BLaER1 (cell line): ENCODE results near the gene ATG9B.

Experiments used
- H3K27ac ChIP-seq: shearing (Covaris generic); formaldehyde crosslinking; 2 replicates; pipeline ENCODE4 v1.8.1; 2022
- H3K27me3 ChIP-seq: shearing (Covaris generic); formaldehyde crosslinking; 2 replicates; pipeline ENCODE4 v1.8.1; 2022
- H3K36me3 ChIP-seq: shearing (Covaris generic); formaldehyde crosslinking; 2 replicates; pipeline ENCODE4 v1.8.1; 2022
- H3K4me1 ChIP-seq: shearing (Covaris generic); formaldehyde crosslinking; 2 replicates; pipeline ENCODE4 v1.8.1; 2022
- H3K4me2 ChIP-seq: shearing (Covaris generic); formaldehyde crosslinking; 2 replicates; pipeline ENCODE4 v1.8.1; 2022
- H3K4me3 ChIP-seq: shearing (Covaris generic); formaldehyde crosslinking; 2 replicates; pipeline ENCODE4 v1.8.1; 2022
- H3K9ac ChIP-seq: shearing (Covaris generic); formaldehyde crosslinking; 2 replicates; pipeline ENCODE4 v1.8.1; 2022
- H3K9me3 ChIP-seq: shearing (Covaris generic); formaldehyde crosslinking; 2 replicates; pipeline ENCODE4 v1.8.1; 2022
- H4K20me1 ChIP-seq: shearing (Covaris generic); formaldehyde crosslinking; 2 replicates; pipeline ENCODE4 v1.8.1; 2022
- Cebpa-rat ChIP-seq: shearing (Covaris generic); IDR thresholded peaks from 2 replicates; pipeline ENCODE4 v1.8.1; 2022

The ATG9B gene

DNA sequence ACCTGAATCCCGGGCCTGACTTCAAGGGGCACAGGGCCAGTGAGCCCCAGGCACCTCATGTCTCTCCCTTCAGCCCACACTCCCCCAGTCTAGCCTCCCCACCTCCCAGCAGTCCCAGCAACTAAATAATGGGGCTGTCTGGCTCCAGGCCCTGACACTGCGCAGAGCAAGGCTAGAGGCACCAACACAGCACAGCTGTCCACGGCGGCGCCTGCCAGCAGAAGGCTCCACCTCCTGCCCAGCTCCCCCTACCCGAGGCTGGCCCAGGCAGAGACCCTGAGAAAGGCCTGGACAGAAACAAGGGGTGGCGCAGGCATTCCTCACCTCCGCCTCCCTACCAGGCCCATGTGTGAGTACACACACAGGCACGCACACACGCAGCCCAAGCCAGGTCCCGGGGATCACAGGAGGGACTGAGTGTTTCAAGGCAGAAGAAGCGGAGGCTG lies 52.2 kb downstream of the ATG9B start:
- H3K36me3 ChIP-seq = no peaks in the 10 kb centered on the region
- no peak for TF ChIP-seq Cebpa-rat
- H3K4me1 ChIP-seq = peaks cover 60% of the 10 kb centered on the region
- H3K27me3 ChIP-seq = no peaks in the 10 kb centered on the region; the same call in 1 of the 2 replicates
- H3K4me2 ChIP-seq = peak overlapping the region; percentile 65
- H3K4me3 ChIP-seq = no peak overlapping the region
- H3K9ac ChIP-seq = peak overlapping the region; percentile 58; the same call in 1 of the 2 replicates
- peak overlapping the region; percentile 51 for H3K27ac ChIP-seq
- peaks cover 62% of the 10 kb centered on the region for H4K20me1 ChIP-seq
- no peaks in the 10 kb centered on the region for H3K9me3 ChIP-seq

GRCh38 chr7:150971242-150972022 lies 52.9 kb downstream of the ATG9B start:
- Histone ChIP-seq H3K4me2 (peak overlapping the region; percentile 65), H3K4me1 (peaks cover 55% of the 10 kb centered on the region), H3K36me3 (no peaks in the 10 kb centered on the region)

DNA sequence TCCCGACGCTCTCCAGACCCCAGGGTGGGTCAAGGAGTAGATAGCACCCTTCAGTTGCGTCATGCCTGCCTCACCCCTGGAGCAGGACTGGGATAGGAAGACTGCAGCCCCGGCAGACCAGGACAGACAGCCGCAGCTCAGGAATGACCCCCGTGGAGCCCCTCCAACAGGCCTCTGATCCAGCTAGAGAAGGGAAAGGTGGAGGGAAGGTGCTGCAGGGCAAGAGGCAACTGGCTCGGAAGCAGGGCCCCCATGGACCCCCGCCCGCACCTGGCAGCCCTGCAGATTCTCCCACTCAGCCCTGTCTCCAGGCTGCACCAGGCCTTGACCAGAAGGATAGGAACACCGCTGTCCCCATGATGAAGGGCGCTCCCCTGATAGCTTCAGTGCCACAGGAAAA lies 53.9 kb downstream of the ATG9B start:
- Histone ChIP-seq H3K9me3 (no peaks in the 10 kb centered on the region), H3K36me3 (no peaks in the 10 kb centered on the region), H3K27me3 (no peaks in the 10 kb centered on the region), H3K4me1 (peaks cover 52% of the 10 kb centered on the region), H3K9ac (no peak overlapping the region), H3K4me3 (no peak overlapping the region), H3K27ac (no peak overlapping the region), H4K20me1 (peaks cover 58% of the 10 kb centered on the region), H3K4me2 (no peak overlapping the region)
- TF ChIP-seq Cebpa-rat = no peak

More at GRCh38 chr7:150971242-150972022, 52.9 kb downstream of the ATG9B start:
- Histone ChIP-seq H3K27me3 (no peaks in the 10 kb centered on the region), H3K9ac (peak overlapping the region; percentile 58), H4K20me1 (peaks cover 62% of the 10 kb centered on the region), H3K4me3 (no peak overlapping the region), H3K9me3 (no peaks in the 10 kb centered on the region), H3K27ac (peak overlapping the region; percentile 51)
- no peak for TF ChIP-seq Cebpa-rat

GRCh38 chr7:150969475-150969874 lies 54.8 kb downstream of the ATG9B start:
- TF ChIP-seq Cebpa-rat = no peak
- no peaks in the 10 kb centered on the region for H3K27me3 ChIP-seq
- no peak overlapping the region for H3K27ac ChIP-seq

GRCh38 chr7:150968734-150969372 lies 55.4 kb downstream of the ATG9B start:
- H3K4me3 ChIP-seq = no peak overlapping the region
- no peak overlapping the region for H3K9ac ChIP-seq

More at GRCh38 chr7:150969475-150969874, 54.8 kb downstream of the ATG9B start:
- H3K36me3 ChIP-seq = no peaks in the 10 kb centered on the region
- H3K9ac ChIP-seq = no peak overlapping the region
- H3K4me3 ChIP-seq = no peak overlapping the region
- H3K9me3 ChIP-seq = no peaks in the 10 kb centered on the region
- H3K4me2 ChIP-seq = no peak overlapping the region
- peaks cover 53% of the 10 kb centered on the region for H3K4me1 ChIP-seq
- peaks cover 64% of the 10 kb centered on the region for H4K20me1 ChIP-seq

DNA sequence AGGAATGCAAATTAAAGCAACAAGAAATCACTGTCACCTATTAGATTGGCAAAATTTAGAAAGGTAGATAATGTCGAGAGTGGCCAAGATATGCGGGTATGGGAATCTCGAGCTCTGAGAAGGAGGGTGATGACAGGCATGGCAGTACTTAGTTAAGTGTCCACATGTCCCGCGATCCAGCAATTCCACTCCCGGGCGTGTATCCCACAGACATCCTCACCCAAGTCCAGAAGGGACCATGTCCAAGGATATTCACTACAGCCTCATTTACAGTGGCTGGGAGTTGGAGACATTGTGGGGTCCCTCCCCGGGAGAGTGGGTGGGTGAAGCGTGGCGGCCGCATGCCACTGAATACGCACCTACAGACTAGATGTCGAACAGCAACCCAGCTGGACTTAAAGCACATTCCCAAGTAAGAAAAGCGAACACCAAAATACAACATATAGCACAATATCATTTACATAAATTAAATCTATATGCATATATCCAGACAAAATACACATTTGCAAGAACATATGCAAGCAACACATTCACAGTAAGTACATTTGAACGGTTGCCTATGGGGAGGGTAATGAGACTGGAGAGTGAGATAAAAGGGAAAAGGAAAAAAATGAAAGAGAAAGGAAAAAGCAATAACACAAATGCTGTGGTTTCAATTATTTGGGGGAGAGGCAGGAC lies 56.1 kb downstream of the ATG9B start:
- no peak overlapping the region for H3K9ac ChIP-seq
- H3K4me2 ChIP-seq = no peak overlapping the region
- H4K20me1 ChIP-seq = peaks cover 64% of the 10 kb centered on the region
- no peaks in the 10 kb centered on the region for H3K36me3 ChIP-seq
- H3K4me3 ChIP-seq = no peak overlapping the region
- no peaks in the 10 kb centered on the region for H3K9me3 ChIP-seq
- no peaks in the 10 kb centered on the region for H3K27me3 ChIP-seq
- no peak for TF ChIP-seq Cebpa-rat
- H3K27ac ChIP-seq = no peak overlapping the region
- H3K4me1 ChIP-seq = peaks cover 54% of the 10 kb centered on the region

More at GRCh38 chr7:150968734-150969372, 55.4 kb downstream of the ATG9B start:
- no peak for TF ChIP-seq Cebpa-rat
- no peak overlapping the region for H3K27ac ChIP-seq
- no peaks in the 10 kb centered on the region for H3K9me3 ChIP-seq
- no peak overlapping the region for H3K4me2 ChIP-seq
- H3K27me3 ChIP-seq = no peaks in the 10 kb centered on the region
- no peaks in the 10 kb centered on the region for H3K36me3 ChIP-seq
- H3K4me1 ChIP-seq = peaks cover 54% of the 10 kb centered on the region
- peaks cover 66% of the 10 kb centered on the region for H4K20me1 ChIP-seq

DNA sequence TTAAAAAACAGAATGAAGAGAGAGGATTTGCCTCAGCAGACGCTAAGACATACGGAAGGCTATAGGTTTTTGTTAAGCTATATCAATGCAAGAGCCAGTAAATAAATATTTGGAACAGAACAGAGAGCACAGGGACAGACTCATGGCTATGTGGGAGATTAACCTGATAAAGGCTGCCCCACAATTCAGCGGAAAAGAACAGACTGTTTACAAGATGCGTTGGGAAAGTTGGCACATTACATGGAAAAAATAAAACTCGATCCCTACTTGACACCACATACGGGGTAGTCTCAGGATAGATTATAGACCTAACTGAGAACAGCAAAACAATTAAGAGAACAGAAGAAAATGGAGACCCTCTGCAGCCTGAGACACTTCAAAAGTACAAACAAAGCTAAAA lies 56.9 kb downstream of the ATG9B start:
- Histone ChIP-seq H3K9ac (no peak overlapping the region), H3K27me3 (no peaks in the 10 kb centered on the region), H3K4me1 (peaks cover 57% of the 10 kb centered on the region), H3K27ac (no peak overlapping the region), H4K20me1 (peaks cover 64% of the 10 kb centered on the region), H3K4me3 (no peak overlapping the region), H3K9me3 (no peaks in the 10 kb centered on the region), H3K4me2 (no peak overlapping the region), H3K36me3 (no peaks in the 10 kb centered on the region)
- no peak for TF ChIP-seq Cebpa-rat

DNA sequence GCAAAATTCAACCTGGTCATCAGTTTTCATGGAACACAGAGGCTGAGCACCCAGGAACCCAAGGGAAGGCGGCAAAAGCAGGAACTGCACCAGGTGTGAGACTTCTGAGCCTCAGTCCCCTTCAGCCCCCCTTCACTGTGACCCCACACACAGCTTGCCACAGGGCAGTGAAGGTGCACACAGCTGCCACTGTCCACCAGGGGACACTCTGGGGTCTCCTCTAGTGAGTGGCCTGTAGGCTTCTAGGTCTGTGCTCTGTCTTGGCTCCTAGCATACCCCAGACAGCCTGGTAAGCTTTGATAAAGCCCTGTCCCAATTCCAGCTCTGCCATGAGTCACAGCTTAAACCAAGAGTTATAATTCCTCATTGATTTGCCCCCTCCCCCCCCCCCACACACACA lies 58.3 kb downstream of the ATG9B start:
- H3K4me1 ChIP-seq = peaks cover 57% of the 10 kb centered on the region
- H4K20me1 ChIP-seq = peaks cover 72% of the 10 kb centered on the region

GRCh38 chr7:150965273-150965830 lies 58.9 kb downstream of the ATG9B start:
- Histone ChIP-seq H3K36me3 (no peaks in the 10 kb centered on the region), H3K4me3 (no peak overlapping the region; the same call in none of the 2 replicates), H3K4me2 (peak overlapping the region; percentile 96), H4K20me1 (peaks cover 71% of the 10 kb centered on the region), H3K9me3 (no peaks in the 10 kb centered on the region), H3K27ac (peak overlapping the region; percentile 48), H3K27me3 (no peaks in the 10 kb centered on the region), H3K4me1 (peaks cover 58% of the 10 kb centered on the region), H3K9ac (peak overlapping the region; percentile 60; the same call in 1 of the 2 replicates)
- TF ChIP-seq Cebpa-rat = no peak

More for the DNA sequence above, 58.3 kb downstream of the ATG9B start:
- Histone ChIP-seq H3K27me3 (no peaks in the 10 kb centered on the region), H3K4me2 (peak overlapping the region; percentile 96), H3K4me3 (no peak overlapping the region), H3K9me3 (no peaks in the 10 kb centered on the region), H3K9ac (no peak overlapping the region), H3K36me3 (no peaks in the 10 kb centered on the region), H3K27ac (no peak overlapping the region)
- TF ChIP-seq Cebpa-rat = no peak
